ENCODE data around the gene TBC1D19. TPM values are rescaled to one million over a fixed set of nuclear protein-coding genes. Genes with fewer than 3 reads are reported as not detected.
A peak's percentile ranks its signal among the peaks of the same experiment; 100 is the strongest.

TBC1D19 gene
- total and polyA plus RNA-seq, 9 of the 15 experiments (the other 6 are each of a cell fraction or from before 2014, with no cell fraction given), result 0.73 to 5.6 (median 3.7) TPM

GRCh38 chr4:26765515-26765914, 181.6 kb downstream of the TBC1D19 start (continued):
- TF ChIP-seq, protein P1, sequence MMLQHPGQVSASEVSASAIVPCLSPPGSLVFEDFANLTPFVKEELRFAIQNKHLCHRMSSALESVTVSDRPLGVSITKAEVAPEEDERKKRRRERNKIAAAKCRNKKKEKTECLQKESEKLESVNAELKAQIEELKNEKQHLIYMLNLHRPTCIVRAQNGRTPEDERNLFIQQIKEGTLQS (IDR thresholded peaks at IDR 0.05), result peak; percentile 80
- TF ChIP-seq, protein P1 (CRISPR knock-in tag; conservative IDR thresholded peaks at IDR 0.05), result no peak
- peak; percentile 75 for TF ChIP-seq DACH1 (IDR thresholded peaks at IDR 0.05; ENCODE audit: partially characterized antibody)
- TF ChIP-seq JUN (IDR thresholded peaks at IDR 0.05; ENCODE audit: borderline replicate concordance, low read depth, low read length), result peak; percentile 74
- TF ChIP-seq JUN (CRISPR knock-in tag; IDR thresholded peaks at IDR 0.05; ENCODE audit: borderline replicate concordance), result no peak
- TF ChIP-seq ARNT (IDR thresholded peaks at IDR 0.05), result no peak
- TF ChIP-seq, protein P2, sequence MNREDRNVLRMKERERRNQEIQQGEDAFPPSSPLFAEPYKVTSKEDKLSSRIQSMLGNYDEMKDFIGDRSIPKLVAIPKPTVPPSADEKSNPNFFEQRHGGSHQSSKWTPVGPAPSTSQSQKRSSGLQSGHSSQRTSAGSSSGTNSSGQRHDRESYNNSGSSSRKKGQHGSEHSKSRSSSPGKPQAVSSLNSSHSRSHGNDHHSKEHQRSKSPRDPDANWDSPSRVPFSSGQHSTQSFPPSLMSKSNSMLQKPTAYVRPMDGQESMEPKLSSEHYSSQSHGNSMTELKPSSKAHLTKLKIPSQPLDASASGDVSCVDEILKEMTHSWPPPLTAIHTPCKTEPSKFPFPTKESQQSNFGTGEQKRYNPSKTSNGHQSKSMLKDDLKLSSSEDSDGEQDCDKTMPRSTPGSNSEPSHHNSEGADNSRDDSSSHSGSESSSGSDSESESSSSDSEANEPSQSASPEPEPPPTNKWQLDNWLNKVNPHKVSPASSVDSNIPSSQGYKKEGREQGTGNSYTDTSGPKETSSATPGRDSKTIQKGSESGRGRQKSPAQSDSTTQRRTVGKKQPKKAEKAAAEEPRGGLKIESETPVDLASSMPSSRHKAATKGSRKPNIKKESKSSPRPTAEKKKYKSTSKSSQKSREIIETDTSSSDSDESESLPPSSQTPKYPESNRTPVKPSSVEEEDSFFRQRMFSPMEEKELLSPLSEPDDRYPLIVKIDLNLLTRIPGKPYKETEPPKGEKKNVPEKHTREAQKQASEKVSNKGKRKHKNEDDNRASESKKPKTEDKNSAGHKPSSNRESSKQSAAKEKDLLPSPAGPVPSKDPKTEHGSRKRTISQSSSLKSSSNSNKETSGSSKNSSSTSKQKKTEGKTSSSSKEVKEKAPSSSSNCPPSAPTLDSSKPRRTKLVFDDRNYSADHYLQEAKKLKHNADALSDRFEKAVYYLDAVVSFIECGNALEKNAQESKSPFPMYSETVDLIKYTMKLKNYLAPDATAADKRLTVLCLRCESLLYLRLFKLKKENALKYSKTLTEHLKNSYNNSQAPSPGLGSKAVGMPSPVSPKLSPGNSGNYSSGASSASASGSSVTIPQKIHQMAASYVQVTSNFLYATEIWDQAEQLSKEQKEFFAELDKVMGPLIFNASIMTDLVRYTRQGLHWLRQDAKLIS (CRISPR knock-in tag; IDR thresholded peaks at IDR 0.05), result no peak
- TF ChIP-seq, protein P3, sequence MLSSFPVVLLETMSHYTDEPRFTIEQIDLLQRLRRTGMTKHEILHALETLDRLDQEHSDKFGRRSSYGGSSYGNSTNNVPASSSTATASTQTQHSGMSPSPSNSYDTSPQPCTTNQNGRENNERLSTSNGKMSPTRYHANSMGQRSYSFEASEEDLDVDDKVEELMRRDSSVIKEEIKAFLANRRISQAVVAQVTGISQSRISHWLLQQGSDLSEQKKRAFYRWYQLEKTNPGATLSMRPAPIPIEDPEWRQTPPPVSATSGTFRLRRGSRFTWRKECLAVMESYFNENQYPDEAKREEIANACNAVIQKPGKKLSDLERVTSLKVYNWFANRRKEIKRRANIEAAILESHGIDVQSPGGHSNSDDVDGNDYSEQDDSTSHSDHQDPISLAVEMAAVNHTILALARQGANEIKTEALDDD (IDR thresholded peaks at IDR 0.05), result peak; percentile 96
- TF ChIP-seq MAZ (CRISPR knock-in tag; conservative IDR thresholded peaks at IDR 0.05 in 1 of 2, IDR thresholded peaks at IDR 0.05 in 1 of 2), result 0 out of 4 replicates have a peak, but pooled peaks of 1 of the 2 experiments have one; percentile 25
- 0 out of 2 replicates have a peak, but pooled peaks have one; percentile 50 for TF ChIP-seq BACH1 (tag; IDR thresholded peaks at IDR 0.05)
- no peak; the same call in 1 of the 2 replicates for TF ChIP-seq SMARCE1 (IDR thresholded peaks at IDR 0.05)
- TF ChIP-seq, protein P4, sequence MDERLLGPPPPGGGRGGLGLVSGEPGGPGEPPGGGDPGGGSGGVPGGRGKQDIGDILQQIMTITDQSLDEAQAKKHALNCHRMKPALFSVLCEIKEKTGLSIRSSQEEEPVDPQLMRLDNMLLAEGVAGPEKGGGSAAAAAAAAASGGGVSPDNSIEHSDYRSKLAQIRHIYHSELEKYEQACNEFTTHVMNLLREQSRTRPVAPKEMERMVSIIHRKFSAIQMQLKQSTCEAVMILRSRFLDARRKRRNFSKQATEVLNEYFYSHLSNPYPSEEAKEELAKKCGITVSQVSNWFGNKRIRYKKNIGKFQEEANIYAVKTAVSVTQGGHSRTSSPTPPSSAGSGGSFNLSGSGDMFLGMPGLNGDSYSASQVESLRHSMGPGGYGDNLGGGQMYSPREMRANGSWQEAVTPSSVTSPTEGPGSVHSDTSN (CRISPR knock-in tag; IDR thresholded peaks at IDR 0.05; ENCODE audit: low read depth), result no peak
- TF ChIP-seq, protein P4 (tag; conservative IDR thresholded peaks at IDR 0.05; ENCODE audit: low read depth), result peak; percentile 26; the same call in 1 of the 2 replicates
- peak; percentile 53 for TF ChIP-seq MEIS2 (IDR thresholded peaks at IDR 0.05; ENCODE audit: partially characterized antibody)
- peak; percentile 21; the same call in 1 of the 2 replicates for TF ChIP-seq CTBP1 (IDR thresholded peaks at IDR 0.05; ENCODE audit: borderline replicate concordance)
- peak; percentile 16 for TF ChIP-seq FOS (IDR thresholded peaks at IDR 0.05; ENCODE audit: extremely low read depth, insufficient read length)
- TF ChIP-seq RCOR1 (IDR thresholded peaks at IDR 0.05; ENCODE audit: borderline replicate concordance in 1 of 2, low read depth in 2 of 2, low read length in 2 of 2), result peak in 1 of 2 experiments; percentile 86; a peak in 3 of 4 replicates
- TF ChIP-seq CREBBP (IDR thresholded peaks at IDR 0.05; ENCODE audit: low read depth, low read length), result no peak
